Esophagus squamous epithelium (tissue), 4 donors: Measurements from ENCODE around the gene CEP112.

Experiments
- POLR2A ChIP-seq, 4 donors: fragments of 450-650 bp; IDR thresholded peaks; one replicate each; pipeline ENCODE4 v1.6.1; 2017; ENCODE audit warnings: antibody characterized with exemption in 4 of 4, mild to moderate bottlenecking in 4 of 4, moderate library complexity in 3 of 4
- TF ChIP-seq, protein P1 (sequence below), 6 experiments: fragments of 450-650 bp in 4 of 6; fragments of 200-600 bp in 2 of 6; sonication (generic) in 2 of 6; IDR thresholded peaks; one replicate each; pipeline ENCODE4 v1.5.1; 2016 to 2019; ENCODE audit warnings: antibody characterized with exemption in 6 of 6, mild to moderate bottlenecking in 4 of 6, moderate library complexity in 4 of 6

DNA sequence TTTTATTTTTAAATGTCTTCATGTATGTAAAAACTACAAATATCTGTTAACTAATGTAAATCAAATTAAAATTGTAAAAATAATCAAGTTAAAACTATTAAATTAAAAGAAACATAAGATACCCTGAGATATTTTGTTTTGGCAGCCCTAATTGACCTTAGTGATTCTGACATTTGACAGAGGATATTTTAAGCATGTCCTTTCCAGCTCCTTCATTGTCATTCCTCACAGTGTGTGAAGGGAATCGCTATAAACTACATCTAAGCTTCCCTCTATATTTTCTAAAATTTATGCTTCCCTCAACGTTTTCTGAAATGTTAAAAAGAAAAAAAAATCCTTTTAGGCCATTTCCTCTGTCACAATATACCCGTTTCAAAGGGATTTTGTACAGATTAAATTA is 20.2 kb downstream of the CEP112 start:
- TF ChIP-seq, protein P1, sequence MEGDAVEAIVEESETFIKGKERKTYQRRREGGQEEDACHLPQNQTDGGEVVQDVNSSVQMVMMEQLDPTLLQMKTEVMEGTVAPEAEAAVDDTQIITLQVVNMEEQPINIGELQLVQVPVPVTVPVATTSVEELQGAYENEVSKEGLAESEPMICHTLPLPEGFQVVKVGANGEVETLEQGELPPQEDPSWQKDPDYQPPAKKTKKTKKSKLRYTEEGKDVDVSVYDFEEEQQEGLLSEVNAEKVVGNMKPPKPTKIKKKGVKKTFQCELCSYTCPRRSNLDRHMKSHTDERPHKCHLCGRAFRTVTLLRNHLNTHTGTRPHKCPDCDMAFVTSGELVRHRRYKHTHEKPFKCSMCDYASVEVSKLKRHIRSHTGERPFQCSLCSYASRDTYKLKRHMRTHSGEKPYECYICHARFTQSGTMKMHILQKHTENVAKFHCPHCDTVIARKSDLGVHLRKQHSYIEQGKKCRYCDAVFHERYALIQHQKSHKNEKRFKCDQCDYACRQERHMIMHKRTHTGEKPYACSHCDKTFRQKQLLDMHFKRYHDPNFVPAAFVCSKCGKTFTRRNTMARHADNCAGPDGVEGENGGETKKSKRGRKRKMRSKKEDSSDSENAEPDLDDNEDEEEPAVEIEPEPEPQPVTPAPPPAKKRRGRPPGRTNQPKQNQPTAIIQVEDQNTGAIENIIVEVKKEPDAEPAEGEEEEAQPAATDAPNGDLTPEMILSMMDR (IDR thresholded peaks at IDR 0.05), result no peak
- TF ChIP-seq POLR2A (IDR thresholded peaks at IDR 0.05), result no peak
